ENCODE data around the gene GTF2F2. TPM values are rescaled to one million over a fixed set of nuclear protein-coding genes. Genes with fewer than 3 reads are reported as not detected.

GTF2F2 gene
- polyA plus RNA-seq, 3 donors = 30.3 to 32.9 (median 32.5) TPM

DNA sequence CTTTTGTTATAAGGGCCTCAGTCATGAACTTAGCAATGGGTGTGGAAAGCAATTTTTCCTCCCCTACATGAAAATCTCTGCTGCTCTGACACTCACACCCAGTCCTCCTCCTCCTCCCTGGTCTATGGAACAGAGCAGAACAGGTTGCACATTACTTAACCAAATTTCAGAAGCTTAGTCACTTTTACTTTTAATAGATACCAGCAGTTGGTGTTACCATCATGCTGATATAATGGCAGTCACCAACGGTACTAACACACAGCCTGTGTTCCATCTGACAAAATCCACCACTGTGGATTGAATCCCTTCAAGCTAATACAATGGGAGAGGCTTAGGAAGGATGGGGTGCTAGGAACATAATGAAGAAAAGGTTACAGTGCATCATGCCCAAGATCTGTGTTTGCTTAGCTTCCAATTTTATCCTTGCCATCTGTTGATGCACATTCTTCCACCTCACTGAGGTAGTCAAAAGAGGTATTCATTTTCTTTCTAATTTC lies 210.9 kb downstream of the GTF2F2 start:
- no peak for DNase-seq (ENCODE audit: low read depth in 3 of 3, low spot score in 2 of 3)

DNA sequence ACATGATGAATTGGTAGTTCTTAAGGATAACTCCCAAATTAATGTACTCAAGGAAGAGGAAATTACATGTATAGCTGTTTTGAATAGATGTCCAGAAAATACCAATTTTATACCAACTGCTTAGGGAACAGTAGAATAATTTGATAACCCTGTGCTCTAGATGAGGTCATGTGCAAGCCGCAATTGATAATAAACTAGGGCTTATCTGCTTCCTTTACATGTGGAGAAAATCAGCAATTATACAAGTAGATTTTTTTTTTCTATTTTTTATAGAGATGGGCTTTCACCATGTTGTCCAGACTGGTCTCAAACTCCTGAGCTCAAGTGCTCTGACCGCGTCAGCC lies 211.4 kb downstream of the GTF2F2 start:
- DNase-seq (ENCODE audit: low read depth in 3 of 3, low spot score in 2 of 3) = no peak

DNA sequence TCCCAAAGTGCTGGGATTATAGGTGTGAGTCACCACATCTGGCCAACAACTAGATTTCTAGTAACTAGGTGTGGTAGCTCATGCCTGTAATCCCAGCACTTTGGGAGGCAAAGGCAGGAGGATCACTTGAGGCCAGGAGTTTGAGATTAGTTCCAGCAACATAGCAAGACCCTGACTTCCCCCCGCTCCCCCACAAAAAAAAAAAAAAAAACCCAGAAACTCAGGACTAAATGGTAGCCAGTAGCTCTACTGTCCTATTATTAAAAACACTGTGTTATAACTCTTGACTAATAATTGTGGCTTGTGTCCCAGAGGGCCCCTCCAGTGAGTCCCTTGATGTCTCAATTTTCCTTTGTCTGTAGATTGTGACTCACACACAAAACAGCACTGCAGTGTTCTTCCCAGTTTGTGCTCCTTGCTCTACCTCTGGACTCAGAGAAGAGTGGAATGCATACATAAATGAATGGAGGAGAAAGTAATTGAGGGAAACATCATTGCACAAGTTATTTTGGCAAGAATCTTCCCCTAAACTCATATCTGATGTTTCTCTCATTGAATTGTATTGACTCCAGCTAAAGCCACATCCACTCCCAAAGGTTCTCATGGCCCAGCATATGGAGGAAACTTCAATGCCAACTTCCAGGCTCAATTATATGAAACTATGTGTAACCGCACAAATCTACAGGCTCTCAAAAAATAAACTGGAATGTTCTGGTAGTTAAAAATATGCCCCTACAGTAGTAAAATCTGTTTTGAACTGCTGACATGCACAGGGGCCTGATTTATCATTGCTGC lies 211.9 kb downstream of the GTF2F2 start:
- DNase-seq (ENCODE audit: low read depth in 3 of 3, low spot score in 2 of 3) = no peak

DNA sequence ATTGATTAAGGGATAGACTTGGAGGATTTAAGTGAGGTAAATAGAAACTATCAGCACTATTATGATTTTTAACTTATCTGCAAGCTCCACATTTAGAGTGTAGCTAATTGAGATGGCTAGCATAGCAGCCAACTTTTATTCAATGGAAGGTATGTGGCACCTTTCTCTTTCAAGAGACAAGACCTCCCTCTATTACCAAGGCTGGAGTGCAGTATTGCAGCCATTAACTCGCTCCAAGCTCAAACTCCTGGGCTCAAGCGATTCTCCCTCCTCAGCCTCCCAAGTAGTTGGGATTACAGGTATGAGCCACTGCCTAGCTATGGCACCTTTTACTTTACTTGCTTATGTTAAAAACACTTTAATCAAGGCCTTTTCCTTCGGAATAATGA lies 212.5 kb downstream of the GTF2F2 start:
- DNase-seq (ENCODE audit: low read depth in 3 of 3, low spot score in 2 of 3) = no peak

DNA sequence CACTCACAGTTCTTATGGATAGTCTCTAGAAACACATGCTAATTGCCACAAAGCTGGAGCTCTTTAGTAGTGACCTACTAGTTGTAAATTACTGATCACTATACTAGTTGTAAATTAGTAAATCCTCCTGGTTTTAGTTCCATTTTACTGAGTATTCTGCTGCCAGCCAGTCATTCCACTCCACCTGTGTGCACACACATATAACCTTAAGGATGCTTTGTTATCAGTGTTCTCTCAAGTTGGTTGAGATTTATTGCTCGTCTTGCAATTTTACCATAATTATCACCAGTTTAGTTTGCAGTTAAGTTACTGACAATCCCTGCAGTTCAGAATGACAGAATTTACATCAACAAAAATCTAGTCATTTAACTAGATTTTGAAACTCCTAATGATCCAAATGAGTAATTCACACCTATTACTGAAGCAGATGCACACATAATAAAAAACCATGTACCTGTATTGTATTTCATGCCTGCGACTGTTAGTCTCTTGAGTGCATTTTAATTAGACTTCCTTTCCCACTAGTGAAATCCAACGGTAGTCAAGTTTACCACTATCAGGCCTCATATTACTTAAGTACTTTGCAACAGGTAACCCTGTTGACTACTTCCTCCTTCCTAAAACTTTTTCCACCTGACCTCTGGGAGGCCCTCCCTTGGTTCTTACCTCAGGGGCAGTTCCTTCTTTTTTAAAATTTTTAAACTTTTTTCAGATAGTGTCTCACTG lies 213.1 kb downstream of the GTF2F2 start:
- no peak for DNase-seq (ENCODE audit: low read depth in 3 of 3, low spot score in 2 of 3)

Other genes with a start within 250 kb of the GTF2F2 start
- gene NUFIP1, start 131.0 kb upstream of the GTF2F2 start, polyA plus RNA-seq (ENCODE audit: insufficient read length in 3 of 3) = 10 to 100 TPM; 12.9 to 14.9 (median 13.0) TPM
- 10 to 100 TPM; 55.3 to 61.2 (median 58.1) TPM for gene GPALPP1, start 131.0 kb upstream of the GTF2F2 start, polyA plus RNA-seq (ENCODE audit: insufficient read length in 3 of 3)
- gene KCTD4, start 80.5 kb downstream of the GTF2F2 start, polyA plus RNA-seq (ENCODE audit: insufficient read length in 3 of 3) = under 1 TPM; 0.25 to 0.83 (median 0.61) TPM
- 1,000 to 10,000 TPM; 6,882 to 7,003 (median 6,931) TPM for gene TPT1, start 220.7 kb downstream of the GTF2F2 start, polyA plus RNA-seq (ENCODE audit: insufficient read length in 3 of 3)